Left ventricle myocardium superior (tissue), 1 donor: ENCODE data around the gene SH3PXD2B. TPM values are rescaled to one million over a fixed set of nuclear protein-coding genes. Genes with fewer than 3 reads are reported as not detected.
A peak's percentile ranks its signal among the peaks of the same experiment; 100 is the strongest.

Experiments
- ATAC-seq: fragments of 200-7000 bp; cut with Tn5 transposase; one replicate; pipeline ENCODE4 v1.9.1; 2020; ENCODE audit warnings: mild to moderate bottlenecking, moderate library complexity
- DNase-seq: peaks from one replicate; pipeline ENCODE4 v3.0.0-alpha.2; 2020
- intact Hi-C: fragments of 100-400 bp; cut with micrococcal nuclease; formaldehyde crosslinking; loops from one replicate; pipeline ENCODE4 v1.11.0; 2022
- total RNA-seq: library from RNA; stranded (reverse); fragmentation: NEBNext Ultra II Directional; extraction: Animal tissue kit (Norgen Biotek cat#: 25700); gene quantifications from one replicate; pipeline ENCODE4 v1.2.1, GENCODE V29; 2021
- donor health status: DM: no; HTN: yes; CAD: no; lungs with severe emphysema.

SH3PXD2B gene
- total RNA-seq, 1 donor from 2014 or later, result 5.0 TPM

DNA sequence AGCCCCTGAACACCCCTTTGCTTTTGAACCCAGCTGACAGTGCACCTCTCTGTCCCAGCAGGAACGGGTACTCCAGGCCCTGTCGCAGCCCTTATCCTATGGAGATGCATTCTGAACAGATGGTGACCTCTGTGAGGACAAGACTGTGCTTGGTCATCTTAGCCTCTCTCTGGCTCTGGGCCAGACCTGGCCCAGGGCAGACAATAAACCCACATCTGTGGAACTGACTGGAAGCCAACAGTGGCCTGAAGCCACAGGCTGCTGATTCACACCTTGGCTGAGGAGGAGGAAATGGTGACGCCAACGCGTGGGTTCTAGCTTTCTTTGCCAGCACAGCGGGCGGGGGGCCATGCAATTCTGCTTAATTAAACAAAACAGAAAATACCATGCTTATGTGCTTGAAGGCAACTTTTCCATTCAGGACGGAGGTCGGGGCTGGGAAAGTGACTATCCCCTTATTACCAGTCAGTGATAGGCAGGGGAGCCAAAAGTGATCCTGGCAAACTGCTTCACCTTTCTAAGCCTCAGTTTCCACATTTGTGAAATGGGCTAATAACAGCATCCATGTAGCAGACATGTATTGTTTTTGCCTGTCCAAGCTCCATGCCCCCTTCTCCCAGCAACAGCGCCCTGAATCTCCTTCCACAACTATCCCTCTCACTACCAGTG is 10.8 kb downstream of the SH3PXD2B start:
- DNase-seq, result peak; percentile 88
- intact Hi-C loops, result no loop called here
- peak; percentile 80 for ATAC-seq

DNA sequence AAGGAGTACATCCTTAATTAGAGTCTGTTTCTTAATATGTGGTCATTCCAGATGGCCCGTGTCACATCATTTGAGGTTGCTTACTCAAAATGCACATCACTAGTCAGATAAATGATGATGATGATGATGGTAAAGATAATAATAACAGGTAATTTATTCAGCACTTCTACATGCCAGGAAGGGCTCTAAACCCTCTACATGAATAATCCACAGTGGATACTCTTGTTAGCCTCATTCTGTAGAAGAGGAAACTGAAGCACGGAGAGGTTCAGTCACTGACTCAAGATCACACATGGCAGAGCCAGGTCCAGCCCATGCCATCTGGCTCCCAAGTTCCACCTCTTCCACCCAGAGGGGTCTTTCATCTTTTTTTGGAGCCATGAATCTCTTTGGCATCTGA is 11.7 kb downstream of the SH3PXD2B start:
- intact Hi-C loops, result no loop called here
- no peak for ATAC-seq
- DNase-seq, result no peak

DNA sequence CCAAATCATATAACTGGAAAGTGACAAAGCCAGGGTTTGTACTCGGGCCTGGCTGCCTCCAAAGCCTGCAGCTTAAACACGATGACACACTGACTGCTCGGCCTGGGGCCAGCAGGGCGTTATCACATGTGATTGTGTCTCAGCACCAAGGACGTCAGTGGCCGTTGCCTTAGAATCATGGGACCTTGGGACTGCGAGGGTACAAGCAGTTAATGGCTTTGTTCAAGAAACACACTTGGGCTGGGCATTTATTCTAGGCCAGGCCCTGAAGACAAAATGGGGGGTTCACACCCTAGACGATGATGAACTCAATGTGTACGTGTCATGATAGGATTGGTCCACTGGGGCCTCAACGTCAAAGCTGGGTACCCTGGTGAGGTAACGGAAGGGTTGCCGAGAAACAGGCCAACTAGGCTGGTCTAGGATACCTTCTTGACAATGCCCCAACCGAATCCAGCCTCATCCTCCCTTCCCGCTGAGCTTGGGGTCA is 13.0 kb downstream of the SH3PXD2B start:
- peak; percentile 80 for DNase-seq
- intact Hi-C loops, result no loop called here
- ATAC-seq, result peak; percentile 21

DNA sequence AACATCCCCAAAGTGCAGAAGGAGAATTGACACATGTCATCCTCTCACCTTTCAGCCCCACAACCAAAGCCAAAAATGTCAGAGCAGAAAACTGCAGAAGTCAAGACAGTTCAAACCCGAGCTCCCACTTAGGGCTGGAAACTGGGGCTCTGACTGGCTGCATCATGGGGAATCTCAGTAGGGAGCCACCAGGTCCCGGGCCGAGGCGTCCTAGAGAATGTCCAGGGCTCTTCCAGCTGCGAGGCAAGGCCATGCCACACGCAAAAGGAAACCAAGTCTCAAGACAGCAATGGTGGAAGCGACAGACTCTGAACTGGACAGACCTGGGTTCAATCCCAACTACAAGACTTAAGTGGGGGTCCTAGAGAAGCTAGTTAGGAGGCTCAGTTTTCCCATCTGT is 13.8 kb downstream of the SH3PXD2B start:
- DNase-seq (no peak), ATAC-seq (no peak)
- intact Hi-C loops, result no loop called here

DNA sequence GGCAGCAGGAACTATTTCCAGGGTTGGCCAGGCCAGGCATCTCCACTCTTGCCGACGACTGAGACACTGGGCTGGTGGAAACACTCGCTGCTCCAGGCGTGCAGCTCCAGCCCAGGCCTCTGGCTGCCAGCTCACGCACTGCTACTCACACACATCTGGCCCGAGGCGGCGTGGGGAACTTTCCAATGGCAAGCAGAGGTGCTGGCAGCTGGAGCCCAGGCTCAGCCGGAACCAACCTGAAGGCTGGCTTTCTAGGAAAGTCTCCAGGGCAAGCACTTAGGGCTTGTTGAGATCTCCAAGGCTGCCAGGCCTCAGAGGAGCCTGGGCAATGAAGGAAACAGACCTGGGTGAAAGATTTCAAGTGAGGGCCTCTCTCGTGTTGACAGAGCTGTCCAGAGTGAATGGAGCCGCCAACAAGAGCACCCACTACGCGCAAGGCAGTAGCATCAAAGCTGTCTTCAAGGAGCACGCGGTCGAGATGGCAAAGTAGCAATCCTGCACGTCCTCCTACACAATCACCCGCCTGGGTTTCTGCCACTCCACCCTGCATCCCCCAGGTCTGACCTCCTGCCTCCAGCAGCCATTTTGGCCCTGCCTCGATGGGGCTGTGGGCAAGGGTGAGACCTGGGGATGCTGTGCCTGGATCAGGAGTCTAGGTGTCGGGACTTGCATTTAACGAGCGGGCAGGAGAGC is 14.4 kb downstream of the SH3PXD2B start:
- DNase-seq (peak; percentile 67), ATAC-seq (no peak)
- intact Hi-C loops, result no loop called here

DNA sequence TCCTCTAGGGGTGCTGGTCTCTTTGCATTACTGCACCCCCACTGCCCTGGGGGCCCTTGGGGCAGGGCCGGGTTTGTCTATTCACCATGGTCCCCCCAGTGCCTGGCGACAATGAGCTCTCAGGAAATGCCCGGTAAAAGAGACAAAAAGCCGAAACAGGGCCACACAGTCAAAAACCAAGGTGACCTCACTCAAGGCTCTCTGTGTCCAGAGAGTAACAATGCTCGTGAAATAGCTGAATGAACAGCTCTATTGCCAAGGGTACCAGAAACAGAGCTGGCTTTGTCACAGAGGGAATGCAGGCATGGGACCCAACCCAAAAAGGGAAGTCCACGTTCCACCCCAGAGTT is 16.0 kb downstream of the SH3PXD2B start:
- intact Hi-C loops, result no loop called here
- DNase-seq (no peak), ATAC-seq (no peak)

DNA sequence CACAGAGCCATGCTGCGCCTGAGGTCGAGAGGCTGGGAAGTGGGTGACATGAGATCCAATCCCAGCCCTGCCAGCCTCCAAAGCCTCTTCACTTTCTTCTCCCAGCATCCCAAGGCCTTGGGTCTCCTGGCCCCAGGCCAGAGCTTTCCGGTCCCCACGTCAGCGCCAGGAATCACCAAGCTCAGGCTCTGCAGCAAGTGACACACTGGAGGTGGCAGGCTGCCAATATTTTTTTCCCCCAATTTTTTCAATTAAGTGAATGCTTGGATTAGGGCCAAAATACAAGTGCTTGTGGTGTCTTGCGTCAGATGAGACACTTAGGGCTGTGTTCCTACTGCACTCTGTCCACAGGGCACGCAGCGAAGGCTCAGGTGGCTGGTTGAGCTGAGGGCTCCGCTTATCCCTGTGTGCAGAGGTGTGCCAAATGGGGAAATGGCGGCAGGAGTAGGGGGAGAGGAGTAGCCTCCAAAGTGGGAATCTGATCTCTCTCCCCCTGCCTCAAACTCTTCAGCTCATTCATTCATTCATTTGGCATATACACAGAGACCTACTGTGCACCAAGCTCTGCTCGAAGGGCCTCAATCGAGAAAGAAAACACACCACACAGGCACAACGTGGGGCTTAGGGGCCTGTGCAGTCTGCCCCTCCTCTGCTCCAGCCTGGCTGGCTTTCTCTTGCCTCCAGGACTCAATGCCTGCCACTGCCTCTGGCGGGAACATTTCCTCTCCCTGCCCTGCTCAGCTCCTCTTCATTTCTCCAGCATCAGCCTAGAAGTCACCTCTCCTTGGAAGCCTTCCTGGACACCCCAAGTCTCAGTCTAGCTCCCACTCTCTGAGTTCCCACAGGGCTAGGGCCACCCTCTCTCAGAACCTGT is 16.6 kb downstream of the SH3PXD2B start:
- ATAC-seq (peak; percentile 67), DNase-seq (peak; percentile 76)
- intact Hi-C loops, result no loop called here

DNA sequence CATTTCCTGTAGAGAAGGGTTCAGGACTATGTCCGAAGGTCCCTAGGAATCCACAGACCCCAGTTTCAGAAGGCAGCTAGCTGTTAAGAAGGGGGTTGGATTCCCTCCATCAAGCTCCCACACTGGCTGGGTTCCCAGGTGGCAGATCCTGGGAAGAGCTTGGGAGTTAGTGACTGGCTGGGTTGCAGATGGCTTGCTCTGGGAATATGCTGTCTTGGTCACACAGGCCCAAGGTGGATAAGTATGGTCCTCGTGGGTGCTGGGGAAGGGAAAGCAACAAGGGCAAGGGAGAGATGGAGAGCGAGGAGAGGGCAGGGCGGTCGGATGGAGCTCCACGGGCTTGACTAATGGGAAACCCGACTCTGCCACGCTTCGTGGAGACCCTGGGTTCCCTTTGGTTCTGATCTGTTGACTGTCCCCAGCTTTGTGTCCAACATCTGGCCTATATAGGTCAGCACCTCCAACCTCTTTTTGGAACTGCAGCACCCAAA is 17.4 kb downstream of the SH3PXD2B start:
- intact Hi-C loops, result no loop called here
- ATAC-seq (peak; percentile 9), DNase-seq (no peak)

DNA sequence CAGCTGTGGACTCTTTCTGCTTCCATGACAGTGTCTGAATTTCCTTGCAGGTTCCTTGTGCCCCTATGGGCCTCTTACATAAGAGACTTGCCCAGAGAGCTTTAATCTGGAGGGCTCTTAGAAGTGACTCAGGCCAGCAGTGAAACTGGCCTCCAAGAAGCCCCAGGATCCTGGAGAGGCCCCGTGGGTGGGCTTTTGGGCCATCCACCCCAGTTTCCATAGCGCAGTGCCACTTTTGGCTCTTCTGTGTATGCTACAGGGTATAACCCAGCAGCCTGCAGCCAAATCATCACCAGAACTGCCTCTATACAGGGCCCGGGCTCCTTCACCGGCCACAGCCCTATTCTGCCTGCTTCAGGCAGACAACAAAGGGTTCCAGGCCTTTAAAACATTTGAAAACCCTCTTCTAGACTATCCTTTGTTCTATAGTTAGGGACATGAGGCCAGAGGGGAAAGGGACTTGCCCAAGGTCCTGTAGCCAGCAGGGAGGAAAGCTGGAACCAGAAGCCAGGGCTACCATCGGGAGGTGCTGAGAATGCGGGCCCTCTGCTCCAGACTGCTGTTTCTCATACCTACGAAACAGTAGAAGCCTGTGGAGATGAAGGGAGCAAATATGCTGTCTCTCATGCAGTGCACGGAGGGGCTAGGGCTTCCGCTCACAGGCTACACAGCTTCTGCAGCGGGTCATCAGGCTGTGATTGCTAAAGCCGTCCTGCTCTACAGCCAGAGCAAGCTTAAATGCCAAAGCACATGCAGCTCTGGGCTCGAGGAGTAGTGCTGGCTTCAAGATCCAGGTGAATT is 18.0 kb downstream of the SH3PXD2B start:
- intact Hi-C loops, result no loop called here
- DNase-seq (no peak), ATAC-seq (no peak)

DNA sequence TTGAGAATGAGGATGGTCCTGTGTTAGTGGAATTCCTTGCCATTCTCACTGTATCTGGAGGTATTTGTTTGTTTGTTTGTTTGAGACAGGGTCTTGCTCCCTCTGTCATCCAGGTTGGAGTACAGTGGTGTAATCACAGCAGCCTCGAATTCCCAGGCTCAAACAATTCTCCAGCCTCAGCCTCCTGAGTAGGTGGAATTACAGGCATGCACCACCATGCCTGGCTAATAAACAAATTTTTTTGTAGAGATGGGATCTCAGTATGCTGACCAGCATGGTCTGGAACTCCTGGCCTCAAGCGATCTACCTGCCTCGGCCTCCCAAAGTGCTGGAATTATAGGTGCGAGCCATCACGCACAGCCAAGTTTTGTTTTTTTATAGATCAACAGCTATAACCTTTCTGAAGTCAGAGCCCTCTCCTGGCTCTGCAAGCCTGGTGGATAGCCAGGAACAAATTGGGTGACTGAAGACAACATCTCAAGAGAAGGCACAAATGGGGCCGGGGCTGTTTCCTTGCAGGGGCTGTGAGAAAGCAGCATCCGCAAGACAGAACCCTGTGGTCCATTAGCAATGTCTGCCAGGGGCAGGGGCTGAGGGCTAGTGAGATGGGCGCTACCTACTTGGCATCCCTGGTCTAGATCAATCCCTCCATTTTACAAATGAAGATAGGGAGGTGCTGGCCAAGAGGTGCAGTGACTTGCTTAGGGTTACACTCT is 18.8 kb downstream of the SH3PXD2B start:
- no peak for DNase-seq
- intact Hi-C loops, result no loop called here

DNA sequence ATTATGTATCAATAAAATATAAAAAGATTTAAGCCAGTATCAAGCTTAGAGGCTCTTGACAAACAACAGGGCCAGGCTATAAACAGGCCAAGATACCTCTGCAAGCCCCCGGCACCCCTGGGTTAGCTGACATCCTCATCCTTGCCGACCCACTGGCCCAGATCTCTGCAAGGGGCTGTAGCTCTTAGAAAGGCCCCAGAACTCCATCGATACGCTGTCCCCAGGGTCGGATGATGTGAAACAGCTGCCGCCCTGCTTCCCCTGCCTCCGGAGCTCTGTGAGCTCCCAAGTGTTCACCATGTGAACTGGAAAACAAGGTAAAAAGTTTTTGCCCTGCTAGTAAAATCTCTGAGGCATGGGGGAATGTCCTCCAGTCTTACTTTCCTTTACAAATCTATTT is 20.1 kb downstream of the SH3PXD2B start:
- DNase-seq (no peak), ATAC-seq (no peak)
- intact Hi-C loops, result no loop called here

More for the DNA sequence above, 18.8 kb downstream of the SH3PXD2B start:
- no peak for ATAC-seq

DNA sequence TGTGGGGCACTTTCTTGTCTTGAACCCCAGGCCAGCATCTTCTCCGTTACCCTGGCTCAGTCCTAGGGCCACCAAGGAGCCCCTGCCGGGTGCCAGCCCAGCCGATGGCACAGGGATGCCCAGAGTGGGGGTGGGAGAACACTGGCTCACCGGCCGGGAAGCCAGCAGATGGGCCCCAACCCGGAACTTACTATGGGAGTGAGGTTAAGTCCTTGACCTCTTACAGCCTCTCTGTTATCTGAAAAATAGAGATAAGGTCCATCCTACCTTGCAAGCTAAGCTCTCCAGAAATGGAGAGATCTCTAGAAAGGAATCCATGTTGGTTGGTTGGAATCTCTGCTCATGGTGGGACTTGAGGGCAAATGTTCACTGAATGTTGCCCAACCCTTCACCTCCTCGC is 20.8 kb downstream of the SH3PXD2B start:
- intact Hi-C loops, result no loop called here
- ATAC-seq (no peak), DNase-seq (no peak)

DNA sequence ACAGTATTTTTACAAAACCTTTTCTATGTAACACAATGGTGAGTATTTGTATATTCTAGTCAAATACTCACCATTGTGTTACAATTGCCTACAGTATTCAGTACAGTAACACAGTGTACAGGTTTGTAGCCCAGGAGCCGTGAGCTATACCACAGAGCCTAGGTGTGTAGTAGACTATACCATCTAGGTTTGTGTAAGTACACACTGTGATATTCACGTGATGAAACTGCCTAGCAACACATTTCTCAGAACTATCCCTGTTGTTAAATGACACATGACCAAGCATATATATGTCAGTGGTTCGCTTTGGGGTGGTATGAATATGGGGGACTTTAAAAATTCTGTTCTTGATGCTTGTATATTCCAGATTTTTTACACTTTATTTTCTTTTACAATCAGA is 21.3 kb downstream of the SH3PXD2B start:
- DNase-seq, result no peak
- no peak for ATAC-seq
- intact Hi-C loops, result no loop called here

DNA sequence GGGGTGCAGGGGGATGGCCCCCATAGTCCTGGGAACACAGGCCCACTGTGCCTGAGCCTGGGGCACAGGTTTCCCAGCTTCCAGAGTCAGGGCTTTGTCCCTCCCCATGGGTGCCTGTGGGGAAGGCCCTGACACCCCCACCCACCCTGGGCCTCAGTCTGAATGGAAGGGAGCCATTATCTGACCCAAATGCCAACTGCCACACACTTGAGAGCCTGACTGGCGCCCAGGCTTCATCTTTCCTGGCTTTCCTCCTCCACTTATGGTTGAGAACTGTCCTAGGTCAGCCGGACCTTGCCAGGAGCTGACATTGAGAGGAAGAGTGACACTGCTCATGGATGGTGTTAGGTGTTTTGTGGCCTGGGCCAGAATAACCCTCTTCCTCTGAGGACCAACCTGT is 24.0 kb downstream of the SH3PXD2B start:
- DNase-seq, result no peak
- peak; percentile 48 for ATAC-seq
- intact Hi-C loops, result no loop called here

DNA sequence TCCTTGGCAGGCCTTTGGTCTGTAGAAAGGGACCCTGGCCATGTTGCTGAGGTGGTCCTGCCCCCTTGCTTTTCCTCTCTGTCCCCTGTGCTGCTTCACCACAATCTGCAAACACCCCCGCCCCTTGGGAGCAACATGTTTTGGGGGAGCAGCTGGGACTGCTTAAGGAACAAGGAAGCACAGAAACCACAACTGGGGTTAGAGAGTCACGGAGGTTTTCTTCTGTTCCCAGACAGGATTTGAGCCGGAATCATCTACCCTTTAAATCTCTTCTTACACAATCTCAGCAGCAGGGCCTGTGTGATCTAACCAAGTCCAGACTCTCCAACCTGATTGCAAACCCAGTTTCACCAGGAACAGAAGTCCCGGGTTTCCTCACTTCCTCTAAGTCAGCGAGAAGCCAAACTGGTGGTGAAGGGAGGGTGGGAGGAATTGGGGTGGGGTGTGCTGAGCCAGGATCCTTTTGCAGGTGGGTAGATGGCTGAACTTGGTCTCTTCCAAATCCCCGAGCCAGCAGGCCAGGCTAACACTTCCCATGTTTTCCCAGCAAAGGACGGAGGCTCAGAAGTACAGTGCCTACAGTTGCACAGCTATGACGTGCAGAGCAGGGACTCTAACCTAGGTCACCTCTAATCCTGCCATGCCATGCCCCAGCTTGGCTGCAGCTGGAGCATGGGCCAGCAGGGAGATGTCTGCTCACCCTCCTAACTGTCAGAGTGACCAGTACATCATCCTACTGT is 25.0 kb downstream of the SH3PXD2B start:
- DNase-seq, result no peak
- peak; percentile 74 for ATAC-seq
- intact Hi-C loops, result no loop called here

DNA sequence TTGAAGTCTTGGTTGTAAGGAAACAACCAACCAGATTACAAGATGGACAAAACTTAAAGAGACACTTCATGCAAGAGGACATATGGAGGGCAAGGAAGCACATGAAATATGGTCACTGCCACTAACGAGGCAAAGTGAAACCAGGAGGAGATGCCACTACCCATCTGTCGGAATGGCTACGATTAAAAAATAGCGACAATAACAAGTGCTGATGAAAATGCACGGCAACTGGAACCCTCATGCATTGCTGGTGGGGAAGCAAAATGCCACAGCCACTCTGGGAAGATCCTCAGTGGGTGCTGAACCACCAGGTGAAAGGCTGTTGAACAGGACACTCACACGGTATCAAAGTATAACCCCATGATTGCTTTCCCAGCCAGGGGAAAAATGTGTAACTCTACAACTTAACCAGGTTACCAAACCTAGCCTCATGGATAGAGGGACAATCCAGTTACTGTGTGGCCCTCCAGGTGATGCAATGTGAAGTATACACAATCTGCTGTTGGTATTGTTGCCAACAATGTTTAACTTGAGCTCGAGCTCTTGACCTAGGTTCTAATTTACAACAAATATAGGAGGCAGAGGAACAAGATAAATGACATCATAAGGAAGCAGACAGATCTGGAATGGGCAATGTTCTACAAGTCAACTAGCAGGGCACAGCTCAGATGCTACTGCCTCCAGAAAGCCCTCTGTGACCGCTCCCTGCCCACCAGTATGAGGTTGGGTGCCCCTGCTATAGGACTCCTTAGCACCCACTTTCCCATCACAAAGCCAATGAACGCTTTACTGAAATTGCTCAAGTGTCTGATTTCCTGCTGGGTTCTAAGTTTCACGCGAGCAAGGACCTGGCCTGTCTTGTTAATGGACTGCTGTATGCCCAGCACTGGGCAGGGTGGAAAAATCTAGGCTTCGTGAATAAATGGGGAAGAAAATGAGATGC is 25.8 kb downstream of the SH3PXD2B start:
- no peak for DNase-seq
- peak; percentile 5 for ATAC-seq
- intact Hi-C loops, result no loop called here

DNA sequence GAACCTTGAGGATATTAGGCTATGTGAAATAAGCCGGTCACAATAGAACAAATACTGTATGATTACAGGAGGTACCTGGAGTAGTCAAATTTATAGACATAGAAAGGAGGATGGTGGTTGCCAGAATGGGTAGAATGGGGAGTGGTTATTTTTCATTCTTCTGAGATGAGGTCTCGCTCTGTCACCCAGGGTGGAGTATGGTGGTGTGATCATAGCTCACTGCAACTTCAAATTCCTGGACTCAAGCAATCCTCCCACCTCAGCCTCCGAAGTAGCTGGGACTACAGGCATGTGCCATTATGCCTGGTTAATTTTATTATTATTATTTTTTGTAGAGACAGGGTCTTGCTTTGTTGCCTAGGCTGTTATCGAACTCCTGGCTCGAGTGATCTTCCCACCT is 27.1 kb downstream of the SH3PXD2B start:
- no peak for ATAC-seq
- no peak for DNase-seq
- intact Hi-C loops, result no loop called here
